ENCODE data around the gene CYTH4. TPM values are rescaled to one million over a fixed set of nuclear protein-coding genes. Genes with fewer than 3 reads are reported as not detected.
"Not testable (repeated sequence)": the region's sequence is repeated elsewhere in the genome, so short reads cannot be mapped to it uniquely, and the experiment has no call there.

CYTH4 gene
- total RNA-seq, 1 donor from 2014 or later: not detected

- Mint-ChIP-seq H3K9me3 (ENCODE audit: low read depth) (no peaks in the 10 kb centered on the region), H3K27ac (ENCODE audit: unreplicated experiment) (no peak overlapping the region), H3K27me3 (ENCODE audit: low read depth) (peaks cover 39% of the 10 kb centered on the region), H3K4me3 (ENCODE audit: unreplicated experiment) (no peak overlapping the region), H3K36me3 (ENCODE audit: low read depth) (no peaks in the 10 kb centered on the region), H3K4me1 (ENCODE audit: low read depth) (peaks cover 8% of the 10 kb centered on the region)
- no peak for DNase-seq (ENCODE audit: low spot score)
- no peak for TF ChIP-seq CTCF (IDR thresholded peaks at IDR 0.05)
These were observed 45.7 kb downstream of the CYTH4 start for GRCh38 chr22:37328017-37328416.

DNA sequence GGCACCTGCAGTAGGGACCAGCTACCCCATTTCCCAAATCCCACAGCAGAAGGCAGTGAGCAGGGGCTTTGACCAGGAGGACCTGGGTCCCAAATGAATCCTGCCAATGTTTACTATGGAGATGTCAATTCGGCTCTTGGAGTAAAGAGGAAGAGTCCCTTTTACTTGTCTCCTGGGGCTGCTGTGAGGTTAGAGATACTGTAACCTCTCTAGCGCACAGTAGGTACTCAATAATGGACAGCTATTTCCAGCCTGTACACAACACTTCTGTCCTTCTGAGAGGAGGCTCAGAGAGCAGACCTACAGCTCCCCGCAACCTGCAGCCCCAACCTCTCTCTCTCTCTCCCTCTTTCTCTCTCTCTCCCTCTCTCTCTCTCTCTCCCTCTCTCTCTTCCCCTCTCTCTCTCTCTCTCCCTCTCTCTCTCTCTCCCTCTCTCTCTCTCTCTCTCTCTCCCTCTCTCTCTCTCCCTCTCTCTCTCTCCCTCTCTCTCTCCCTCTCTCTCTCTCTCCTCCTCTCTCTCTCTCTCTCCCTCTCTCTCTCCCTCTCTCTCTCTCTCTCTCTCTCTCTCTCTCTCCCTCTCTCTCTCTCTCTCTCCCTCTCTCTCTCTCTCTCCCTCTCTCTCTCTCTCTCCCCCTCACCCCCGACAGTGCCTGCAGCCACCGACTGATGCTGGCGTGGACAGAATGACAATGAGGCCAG, 46.4 kb downstream of the CYTH4 start:
- H3K9me3 Mint-ChIP-seq (ENCODE audit: low read depth); H3K27ac Mint-ChIP-seq (ENCODE audit: unreplicated experiment); H3K36me3 Mint-ChIP-seq (ENCODE audit: low read depth); H3K4me3 Mint-ChIP-seq (ENCODE audit: unreplicated experiment); DNase-seq (ENCODE audit: low spot score); H3K4me1 Mint-ChIP-seq (ENCODE audit: low read depth): not testable (repeated sequence)
- H3K27me3 Mint-ChIP-seq (ENCODE audit: low read depth): peaks cover 38% of the 10 kb centered on the region

GRCh38 chr22:37329238-37330140, 47.2 kb downstream of the CYTH4 start:
- peak overlapping the region; percentile 24 for H3K27ac Mint-ChIP-seq (ENCODE audit: unreplicated experiment)
- no peaks in the 10 kb centered on the region for H3K9me3 Mint-ChIP-seq (ENCODE audit: low read depth)
- peaks cover 12% of the 10 kb centered on the region for H3K4me1 Mint-ChIP-seq (ENCODE audit: low read depth)
- no peak for TF ChIP-seq CTCF (IDR thresholded peaks at IDR 0.05)
- peaks cover 39% of the 10 kb centered on the region for H3K27me3 Mint-ChIP-seq (ENCODE audit: low read depth)
- no peak overlapping the region for H3K4me3 Mint-ChIP-seq (ENCODE audit: unreplicated experiment)
- DNase-seq (ENCODE audit: low spot score): no peak
- no peaks in the 10 kb centered on the region for H3K36me3 Mint-ChIP-seq (ENCODE audit: low read depth)

GRCh38 chr22:37330200-37331033, 48.1 kb downstream of the CYTH4 start:
- H3K27me3 Mint-ChIP-seq (ENCODE audit: low read depth): peaks cover 42% of the 10 kb centered on the region
- no peaks in the 10 kb centered on the region for H3K9me3 Mint-ChIP-seq (ENCODE audit: low read depth)
- H3K4me3 Mint-ChIP-seq (ENCODE audit: unreplicated experiment): no peak overlapping the region
- H3K4me1 Mint-ChIP-seq (ENCODE audit: low read depth): peaks cover 17% of the 10 kb centered on the region
- H3K36me3 Mint-ChIP-seq (ENCODE audit: low read depth): no peaks in the 10 kb centered on the region
- H3K27ac Mint-ChIP-seq (ENCODE audit: unreplicated experiment): no peak overlapping the region
- no peak for DNase-seq (ENCODE audit: low spot score)
- no peak for TF ChIP-seq CTCF (IDR thresholded peaks at IDR 0.05)

DNA sequence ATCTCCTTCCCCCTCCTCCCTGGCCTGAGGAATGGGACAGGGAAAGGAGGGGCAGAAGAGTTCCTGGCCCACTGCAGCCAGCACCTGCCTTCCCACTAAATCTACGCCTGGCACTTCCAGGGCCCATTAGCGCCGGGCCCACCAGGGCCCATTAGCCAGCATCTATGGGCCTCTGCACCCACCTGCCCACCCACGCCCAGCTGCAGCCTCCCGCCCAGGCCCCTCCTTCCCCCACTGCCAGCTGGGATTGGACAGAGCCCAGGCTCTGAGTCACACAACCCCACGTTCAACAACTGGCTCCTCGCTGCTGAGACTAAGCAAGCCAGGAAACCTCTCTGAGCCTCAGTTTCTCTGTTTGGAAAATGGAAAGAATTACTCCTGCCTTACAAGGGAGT, 48.7 kb downstream of the CYTH4 start:
- Mint-ChIP-seq H3K4me1 (ENCODE audit: low read depth) (peaks cover 19% of the 10 kb centered on the region), H3K36me3 (ENCODE audit: low read depth) (no peaks in the 10 kb centered on the region), H3K27ac (ENCODE audit: unreplicated experiment) (no peak overlapping the region), H3K9me3 (ENCODE audit: low read depth) (no peaks in the 10 kb centered on the region), H3K27me3 (ENCODE audit: low read depth) (peaks cover 43% of the 10 kb centered on the region), H3K4me3 (ENCODE audit: unreplicated experiment) (no peak overlapping the region)
- no peak for DNase-seq (ENCODE audit: low spot score)
- no peak for TF ChIP-seq CTCF (IDR thresholded peaks at IDR 0.05)
